ENCODE measurements around the gene TTC7B.

DNA sequence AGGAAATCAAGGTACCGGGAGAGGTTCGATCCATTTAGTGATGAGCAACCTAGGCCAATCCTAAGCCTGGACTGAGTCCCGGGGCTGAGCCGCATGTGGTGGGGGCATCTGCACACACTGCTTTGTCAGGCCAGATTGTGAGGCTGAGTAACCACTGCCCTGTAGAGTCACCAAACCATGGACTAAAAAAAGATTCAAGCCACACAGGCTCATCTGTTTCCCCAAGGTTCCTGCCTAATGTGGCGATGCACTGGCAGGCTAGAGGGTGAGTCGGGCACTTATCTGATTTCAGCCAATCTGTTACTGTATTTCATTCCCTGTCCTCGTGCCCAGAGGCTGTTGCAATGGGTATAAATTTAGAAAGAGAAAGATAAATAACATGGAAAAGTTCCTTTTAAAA lies 140.8 kb downstream of the TTC7B start:
- TF ChIP-seq, protein P1, sequence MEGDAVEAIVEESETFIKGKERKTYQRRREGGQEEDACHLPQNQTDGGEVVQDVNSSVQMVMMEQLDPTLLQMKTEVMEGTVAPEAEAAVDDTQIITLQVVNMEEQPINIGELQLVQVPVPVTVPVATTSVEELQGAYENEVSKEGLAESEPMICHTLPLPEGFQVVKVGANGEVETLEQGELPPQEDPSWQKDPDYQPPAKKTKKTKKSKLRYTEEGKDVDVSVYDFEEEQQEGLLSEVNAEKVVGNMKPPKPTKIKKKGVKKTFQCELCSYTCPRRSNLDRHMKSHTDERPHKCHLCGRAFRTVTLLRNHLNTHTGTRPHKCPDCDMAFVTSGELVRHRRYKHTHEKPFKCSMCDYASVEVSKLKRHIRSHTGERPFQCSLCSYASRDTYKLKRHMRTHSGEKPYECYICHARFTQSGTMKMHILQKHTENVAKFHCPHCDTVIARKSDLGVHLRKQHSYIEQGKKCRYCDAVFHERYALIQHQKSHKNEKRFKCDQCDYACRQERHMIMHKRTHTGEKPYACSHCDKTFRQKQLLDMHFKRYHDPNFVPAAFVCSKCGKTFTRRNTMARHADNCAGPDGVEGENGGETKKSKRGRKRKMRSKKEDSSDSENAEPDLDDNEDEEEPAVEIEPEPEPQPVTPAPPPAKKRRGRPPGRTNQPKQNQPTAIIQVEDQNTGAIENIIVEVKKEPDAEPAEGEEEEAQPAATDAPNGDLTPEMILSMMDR (IDR thresholded peaks at IDR 0.05; ENCODE audit: borderline replicate concordance, extremely low read depth, low read length, poor library complexity, severe bottlenecking), result no peak
- no peak for TF ChIP-seq EZH2 (IDR thresholded peaks at IDR 0.05; ENCODE audit: borderline replicate concordance, low read depth, low read length, severe bottlenecking)
